HG03520 (cell line): ENCODE results near the gene CRYGA.
"Not testable (repeated sequence)": the region's sequence is repeated elsewhere in the genome, so short reads cannot be mapped to it uniquely, and the experiment has no call there.

Source experiments
- ATAC-seq: cut with Tn5 transposase; IDR thresholded peaks from one replicate; pipeline ENCODE4 v1.9.1; 2021; ENCODE audit warnings: mild to moderate bottlenecking, moderate library complexity; ENCODE audit not compliant: unreplicated experiment

CRYGA gene

DNA sequence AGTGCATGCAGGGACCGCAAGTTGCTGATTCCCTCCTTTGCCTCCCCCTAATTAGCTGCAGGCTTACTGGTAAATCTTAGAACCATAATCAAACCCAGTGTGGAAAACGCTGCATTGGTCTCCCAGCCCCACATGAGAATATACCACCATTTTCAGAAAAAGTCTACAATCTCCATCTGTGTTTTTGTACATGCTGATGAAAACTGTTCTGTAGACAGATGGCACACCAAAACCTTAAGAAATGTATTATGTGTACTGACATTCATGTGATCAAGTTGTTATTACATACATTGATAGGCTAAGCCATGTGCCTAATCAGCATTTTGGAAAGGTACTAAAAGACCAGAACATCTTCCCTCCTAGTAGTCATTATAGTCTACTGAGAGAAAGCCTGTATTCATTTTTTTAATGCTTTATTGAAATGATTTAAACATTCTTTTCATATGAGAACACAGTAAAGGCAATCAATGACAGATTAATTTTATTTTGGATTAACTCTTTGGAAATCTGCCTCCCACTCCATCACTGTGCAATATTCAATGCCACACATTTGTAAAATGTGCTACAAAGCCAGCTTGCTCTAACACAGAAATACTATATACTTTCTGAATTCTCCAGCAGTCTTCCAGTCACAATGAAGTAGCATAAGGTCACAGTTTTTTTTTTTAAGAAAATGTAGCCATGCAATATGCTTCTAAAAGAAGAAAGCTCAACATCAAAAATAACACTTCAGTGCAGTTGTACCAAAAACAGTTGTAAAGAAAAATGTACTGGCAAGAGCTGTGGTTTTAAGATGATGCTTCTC is 1.8 kb upstream of the CRYGA start:
- ATAC-seq, result no peak

DNA sequence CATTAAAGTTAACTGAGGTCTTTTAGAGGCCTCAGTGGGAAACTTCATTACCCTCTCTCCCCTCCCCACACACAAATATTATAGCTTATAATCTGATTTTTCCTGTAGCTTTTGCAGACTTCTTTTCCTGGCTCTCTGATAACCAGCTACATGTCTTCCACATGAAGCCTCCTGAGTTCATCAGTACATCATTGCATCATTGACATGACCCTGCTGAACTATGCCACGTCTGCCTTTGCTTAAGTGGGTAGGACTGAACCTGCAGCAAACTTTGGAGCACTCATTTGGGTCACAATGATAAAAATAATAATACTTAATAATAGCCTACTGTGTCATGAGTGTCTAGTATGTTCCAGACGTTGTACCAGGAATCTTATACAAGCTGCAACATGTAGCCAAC is 7.0 kb downstream of the CRYGA start:
- ATAC-seq, result no peak

- ATAC-seq, result no peak
Measured at GRCh38 chr2:208153156-208153555, 10.2 kb downstream of the CRYGA start.

- no peak for ATAC-seq
Measured at GRCh38 chr2:208150956-208151355, 12.4 kb downstream of the CRYGA start.

DNA sequence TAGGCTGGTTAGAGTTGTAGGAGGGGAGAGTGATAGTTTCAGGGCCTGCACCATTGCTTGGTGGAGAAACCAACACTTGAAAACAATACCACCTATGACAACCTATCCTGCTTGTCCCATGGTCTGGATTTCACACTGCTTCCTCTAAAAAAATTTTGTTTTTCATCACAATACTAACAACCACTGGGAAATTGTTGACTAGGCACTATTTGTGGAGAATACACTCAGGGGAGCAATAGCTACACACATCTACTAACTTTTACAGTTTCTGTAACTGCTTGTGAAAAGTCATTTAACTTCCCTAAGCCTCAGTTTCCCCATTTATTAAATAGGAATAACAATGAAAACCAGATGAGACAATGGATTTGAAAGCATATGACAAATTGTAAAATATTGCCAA is 13.3 kb downstream of the CRYGA start:
- ATAC-seq, result no peak

- ATAC-seq, result no peak
Measured at GRCh38 chr2:208148803-208149202, 14.6 kb downstream of the CRYGA start.

DNA sequence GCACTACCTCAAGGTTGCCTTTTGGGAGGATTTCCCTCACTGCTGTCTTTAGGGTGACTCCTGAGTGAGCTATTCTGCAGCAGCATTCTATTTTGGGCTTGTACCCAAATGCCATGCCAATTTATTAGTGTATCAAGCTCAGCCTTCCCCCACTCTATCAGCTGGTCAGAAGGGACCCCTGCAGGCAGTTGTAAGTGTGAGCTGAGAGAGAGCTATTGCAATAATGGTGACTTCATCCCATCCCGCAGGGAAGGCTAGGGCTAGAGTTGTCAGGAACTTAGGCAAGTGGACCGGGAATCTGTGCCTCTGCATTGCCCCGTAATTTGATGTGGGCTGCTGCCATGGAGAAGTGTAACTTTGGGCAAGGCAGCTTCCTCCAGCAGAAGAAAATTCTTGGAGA is 15.6 kb downstream of the CRYGA start:
- no peak for ATAC-seq

- ATAC-seq, result no peak
Measured at GRCh38 chr2:208147008-208147407, 16.4 kb downstream of the CRYGA start.

DNA sequence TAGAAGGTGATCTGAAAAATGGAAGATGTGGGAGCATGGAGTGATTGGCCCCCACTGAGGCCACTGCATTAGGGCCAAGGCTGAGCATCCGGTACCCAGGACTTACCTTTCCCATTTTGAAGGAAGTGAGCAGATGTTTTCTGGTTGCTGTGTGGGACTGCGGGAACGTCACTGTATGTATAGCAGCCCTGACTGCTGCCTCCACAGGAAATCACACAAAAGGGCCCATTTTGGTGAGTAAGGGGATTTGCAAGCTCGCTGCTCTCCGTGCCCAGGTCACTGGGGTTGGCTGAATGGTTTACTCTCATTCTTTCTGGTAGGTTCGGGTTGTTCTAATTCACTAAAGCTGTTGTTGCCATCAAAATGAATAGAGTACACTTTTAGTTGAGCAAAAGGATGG is 17.4 kb downstream of the CRYGA start, which contains the start of gene CRYGB:
Gene CRYGB (minus strand): TSS at position 153 of the 400 bp plus-strand sequence. CDS start 38 bp downstream, at position 115.
- ATAC-seq, result no peak

- no peak for ATAC-seq
Measured at GRCh38 chr2:208142925-208143799, 20.2 kb downstream of the CRYGA start.

- no peak for ATAC-seq
Measured at GRCh38 chr2:208142240-208142924, 21.0 kb downstream of the CRYGA start.

DNA sequence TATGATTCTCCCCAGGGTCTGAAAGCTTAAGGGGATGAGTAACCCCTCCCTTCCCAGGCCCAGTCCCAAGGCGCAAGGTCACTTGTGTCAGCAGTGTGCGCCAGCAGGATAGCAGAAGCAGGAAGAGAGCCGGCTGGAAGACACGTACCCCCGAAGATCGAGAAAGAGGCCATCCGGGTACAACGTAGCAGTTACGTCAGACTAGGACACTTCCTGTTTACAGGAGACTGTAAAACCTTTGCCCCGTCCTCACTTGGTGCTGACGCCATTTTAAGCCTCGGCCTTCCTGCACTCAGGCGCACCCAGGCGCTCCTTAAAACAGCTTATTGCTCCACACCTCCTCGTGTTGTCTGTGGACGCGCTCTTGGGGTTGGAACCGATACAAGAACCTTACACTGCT is 23.9 kb downstream of the CRYGA start:
- ATAC-seq, result no peak

DNA sequence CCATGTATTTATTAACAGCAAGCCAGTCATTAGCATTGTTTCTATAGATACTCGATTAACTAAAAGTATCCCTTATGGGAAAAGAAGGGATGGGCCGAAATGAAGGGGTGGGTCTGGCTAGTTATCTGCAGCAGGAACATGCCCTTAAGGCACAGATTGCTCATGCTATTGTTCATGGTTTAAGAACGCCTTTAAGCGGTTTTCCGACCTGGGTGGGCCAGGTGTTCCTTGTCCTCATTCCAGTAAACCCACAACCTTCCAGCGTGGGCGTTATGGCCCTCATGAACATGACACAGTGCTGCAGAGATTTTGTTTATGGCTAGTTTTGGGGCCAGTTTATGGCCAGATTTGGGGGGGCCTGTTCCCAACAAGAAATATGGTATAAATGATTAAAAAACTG is 25.1 kb downstream of the CRYGA start:
- ATAC-seq, result not testable (repeated sequence)

- ATAC-seq, result no peak
Measured at GRCh38 chr2:208136716-208137094, 26.7 kb downstream of the CRYGA start.

GRCh38 chr2:208135794-208136715 is 27.3 kb downstream of the CRYGA start:
- no peak for ATAC-seq

GRCh38 chr2:208134928-208135586 is 28.3 kb downstream of the CRYGA start:
- no peak for ATAC-seq

DNA sequence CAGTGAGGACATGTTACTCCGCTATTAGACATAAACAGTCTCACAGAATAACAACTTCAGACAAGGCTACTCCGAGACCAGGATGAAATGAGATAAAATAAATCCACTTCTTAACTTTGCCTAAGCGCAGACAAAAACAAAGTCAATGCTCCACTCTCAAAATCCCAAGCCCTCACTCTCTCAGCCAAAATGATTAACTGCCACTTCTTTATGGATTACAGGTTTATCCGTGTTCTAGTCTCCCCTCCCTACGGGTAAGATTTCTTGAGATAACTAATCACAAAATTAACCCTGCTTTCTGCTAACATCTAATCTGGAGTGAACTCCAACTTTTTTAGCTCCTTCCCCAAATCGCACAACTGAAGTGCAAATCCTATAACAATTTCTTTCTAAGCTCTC is 32.7 kb downstream of the CRYGA start:
- no peak for ATAC-seq

DNA sequence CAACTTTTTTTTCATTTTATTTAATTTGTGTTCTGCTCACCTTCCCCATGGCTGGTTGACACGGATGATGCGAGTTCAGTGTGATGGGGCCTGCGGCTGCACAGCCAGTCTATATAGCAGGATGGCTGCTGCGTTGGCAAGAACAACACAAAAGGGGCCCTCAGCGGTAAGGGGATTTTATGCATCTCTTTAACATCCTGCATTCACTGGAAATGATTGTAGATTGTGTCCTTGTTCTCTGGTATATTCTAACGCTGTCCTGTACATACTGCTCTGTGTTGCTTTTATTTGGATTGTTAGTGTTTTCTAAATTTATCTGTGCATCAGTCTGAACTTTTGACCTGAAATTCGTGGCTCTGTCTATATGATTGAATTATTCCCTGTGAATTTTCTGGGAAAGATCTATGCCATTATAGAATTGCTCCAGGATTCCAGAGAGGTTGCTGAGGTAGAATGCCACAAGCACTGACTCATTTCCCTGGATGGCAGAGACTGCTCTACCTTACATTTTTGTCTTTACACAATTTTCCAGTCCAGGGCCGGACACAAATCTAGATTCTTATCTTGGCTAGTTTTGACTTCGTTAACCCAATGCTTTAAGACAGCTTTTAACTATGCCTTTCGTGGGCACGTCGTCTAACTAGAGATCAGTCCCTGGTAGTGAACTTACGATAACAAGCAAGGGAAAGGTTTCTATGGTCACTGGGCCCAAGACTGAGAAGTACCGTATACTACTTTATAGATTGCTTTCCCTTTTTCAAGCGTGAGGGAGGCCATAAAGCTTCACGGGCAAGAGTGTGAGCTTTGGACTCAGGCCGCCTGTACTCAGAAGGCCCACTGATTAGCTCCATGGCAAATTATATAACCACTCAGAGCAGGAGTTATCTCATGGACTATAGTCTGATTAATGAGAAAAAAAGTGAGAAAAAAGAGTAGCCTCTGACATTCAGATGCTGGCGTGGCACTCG is 33.4 kb downstream of the CRYGA start, which contains the start of gene CRYGC:
Gene CRYGC (minus strand): TSS at position 85 of the 968 bp plus-strand sequence. CDS start 36 bp downstream, at position 49.
- no peak for ATAC-seq
